Measurements from ENCODE around the gene EXD2.
A peak's percentile ranks its signal among the peaks of the same experiment; 100 is the strongest.
"Not testable (repeated sequence)": the region's sequence is repeated elsewhere in the genome, so short reads cannot be mapped to it uniquely, and the experiment has no call there.

EXD2 gene

GRCh38 chr14:69288956-69289705 lies 97.8 kb downstream of the EXD2 start:
- Histone ChIP-seq H3K27me3 (ENCODE audit: insufficient read depth, poor library complexity, severe bottlenecking) (no peaks in the 10 kb centered on the region), H3K9me3 (ENCODE audit: severe bottlenecking) (no peaks in the 10 kb centered on the region), H3K4me1 (ENCODE audit: insufficient read depth, poor library complexity, severe bottlenecking) (no peaks in the 10 kb centered on the region), H3K27ac (ENCODE audit: poor library complexity, severe bottlenecking) (no peak overlapping the region), H3K4me3 (ENCODE audit: severe bottlenecking) (no peak overlapping the region), H3K36me3 (ENCODE audit: low read depth) (no peaks in the 10 kb centered on the region)
- no peak for TF ChIP-seq CTCF (IDR thresholded peaks at IDR 0.05; ENCODE audit: poor library complexity, severe bottlenecking)
- ATAC-seq (ENCODE audit: low read depth) (no peak), DNase-seq (ENCODE audit: low spot score) (peak; percentile 36)

GRCh38 chr14:69289811-69290520 lies 98.7 kb downstream of the EXD2 start:
- Histone ChIP-seq H3K27me3 (ENCODE audit: insufficient read depth, poor library complexity, severe bottlenecking) (no peaks in the 10 kb centered on the region), H3K9me3 (ENCODE audit: severe bottlenecking) (no peaks in the 10 kb centered on the region), H3K27ac (ENCODE audit: poor library complexity, severe bottlenecking) (no peak overlapping the region), H3K36me3 (ENCODE audit: low read depth) (no peaks in the 10 kb centered on the region), H3K4me1 (ENCODE audit: insufficient read depth, poor library complexity, severe bottlenecking) (no peaks in the 10 kb centered on the region), H3K4me3 (ENCODE audit: severe bottlenecking) (no peak overlapping the region)
- no peak for DNase-seq (ENCODE audit: low spot score)
- no peak for TF ChIP-seq CTCF (IDR thresholded peaks at IDR 0.05; ENCODE audit: poor library complexity, severe bottlenecking)
- ATAC-seq (ENCODE audit: low read depth): no peak

DNA sequence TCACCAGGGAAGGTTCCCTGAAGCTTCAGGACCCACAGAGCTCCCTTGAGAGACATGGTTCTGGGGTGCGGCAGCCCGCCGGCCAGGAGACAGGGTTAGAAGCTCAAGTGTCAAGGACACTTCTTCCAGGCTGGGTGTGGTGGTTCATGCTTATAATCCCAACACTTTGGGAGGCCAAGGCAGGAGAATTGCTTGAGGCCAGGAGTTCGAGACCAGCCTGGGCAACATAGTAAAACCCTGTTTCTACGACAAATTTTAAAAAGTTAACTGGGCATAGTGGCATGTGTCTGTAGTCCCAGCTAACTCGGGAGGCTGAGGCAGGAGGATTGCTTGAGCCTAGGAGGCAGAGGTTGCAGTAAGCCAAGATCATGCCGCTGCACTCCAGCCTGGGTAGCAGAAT lies 99.6 kb downstream of the EXD2 start:
- H3K4me1 ChIP-seq (ENCODE audit: insufficient read depth, poor library complexity, severe bottlenecking); H3K4me3 ChIP-seq (ENCODE audit: severe bottlenecking); H3K36me3 ChIP-seq (ENCODE audit: low read depth); H3K27me3 ChIP-seq (ENCODE audit: insufficient read depth, poor library complexity, severe bottlenecking); H3K9me3 ChIP-seq (ENCODE audit: severe bottlenecking); ATAC-seq (ENCODE audit: low read depth); DNase-seq (ENCODE audit: low spot score); H3K27ac ChIP-seq (ENCODE audit: poor library complexity, severe bottlenecking): not testable (repeated sequence)

GRCh38 chr14:69291396-69291795 lies 100.1 kb downstream of the EXD2 start:
- DNase-seq (ENCODE audit: low spot score) (peak; percentile 37), ATAC-seq (ENCODE audit: low read depth) (no peak)
- H3K36me3 ChIP-seq (ENCODE audit: low read depth): no peaks in the 10 kb centered on the region
- no peak overlapping the region for H3K27ac ChIP-seq (ENCODE audit: poor library complexity, severe bottlenecking)
- no peaks in the 10 kb centered on the region for H3K4me1 ChIP-seq (ENCODE audit: insufficient read depth, poor library complexity, severe bottlenecking)
- no peak for TF ChIP-seq CTCF (IDR thresholded peaks at IDR 0.05; ENCODE audit: poor library complexity, severe bottlenecking)
- no peaks in the 10 kb centered on the region for H3K27me3 ChIP-seq (ENCODE audit: insufficient read depth, poor library complexity, severe bottlenecking)
- H3K4me3 ChIP-seq (ENCODE audit: severe bottlenecking): no peak overlapping the region
- no peaks in the 10 kb centered on the region for H3K9me3 ChIP-seq (ENCODE audit: severe bottlenecking)

DNA sequence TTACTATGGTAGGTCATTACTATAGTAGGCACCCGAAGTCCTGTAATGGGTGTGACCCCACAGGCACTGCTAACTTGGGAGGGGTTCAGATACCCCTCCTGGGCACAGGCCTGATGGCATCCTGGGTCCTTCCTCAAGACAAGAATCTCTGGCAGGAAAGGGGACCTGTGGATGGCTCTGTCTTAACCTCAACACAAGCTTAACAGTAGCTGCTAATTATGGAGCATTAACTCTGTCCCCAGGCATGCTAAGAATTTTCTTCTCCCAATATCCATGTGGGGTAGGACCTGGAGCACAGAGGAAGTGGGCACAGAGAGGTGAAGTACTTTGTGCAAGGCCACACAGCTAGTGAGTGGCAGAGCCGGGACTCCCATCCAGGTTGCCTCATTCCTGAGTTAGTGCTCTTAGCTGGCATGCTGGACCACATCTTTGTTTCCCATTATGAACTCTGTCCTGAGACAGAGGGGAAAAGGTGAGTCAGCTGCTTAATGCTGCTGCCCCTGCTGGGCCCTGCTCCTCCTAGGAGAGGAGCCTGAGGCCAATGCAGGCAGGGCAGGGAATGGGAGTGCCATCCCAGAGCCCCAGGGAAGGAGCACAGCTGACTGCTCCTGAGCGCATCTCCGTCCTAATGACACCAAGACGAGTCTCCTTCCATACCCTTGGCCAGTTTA lies 100.7 kb downstream of the EXD2 start:
- DNase-seq (ENCODE audit: low spot score) (peak; percentile 62), ATAC-seq (ENCODE audit: low read depth) (peak; percentile 52)
- H3K27me3 ChIP-seq (ENCODE audit: insufficient read depth, poor library complexity, severe bottlenecking): no peaks in the 10 kb centered on the region
- H3K9me3 ChIP-seq (ENCODE audit: severe bottlenecking): no peaks in the 10 kb centered on the region
- H3K4me1 ChIP-seq (ENCODE audit: insufficient read depth, poor library complexity, severe bottlenecking): no peaks in the 10 kb centered on the region
- no peak for TF ChIP-seq CTCF (IDR thresholded peaks at IDR 0.05; ENCODE audit: poor library complexity, severe bottlenecking)
- H3K4me3 ChIP-seq (ENCODE audit: severe bottlenecking): no peak overlapping the region
- H3K27ac ChIP-seq (ENCODE audit: poor library complexity, severe bottlenecking): no peak overlapping the region
- no peaks in the 10 kb centered on the region for H3K36me3 ChIP-seq (ENCODE audit: low read depth)
